Muscle layer of colon (tissue), 2 donors: ENCODE measurements around the gene ADAMTSL3.

Source experiments
- H3K27ac ChIP-seq: one replicate; pipeline ENCODE4 v1.7.0; 2013; ENCODE audit warnings: low read depth, mild to moderate bottlenecking, low read length, moderate library complexity
- H3K27me3 ChIP-seq, 2 donors: one replicate each; pipeline ENCODE4 v1.7.0; 2013; ENCODE audit warnings: low read length in 2 of 2, mild to moderate bottlenecking in 2 of 2; ENCODE audit not compliant: insufficient read depth in 2 of 2, control insufficient read depth in 1 of 2
- H3K36me3 ChIP-seq: one replicate; pipeline ENCODE4 v1.7.0; 2013; ENCODE audit warnings: mild to moderate bottlenecking, low read length; ENCODE audit not compliant: insufficient read depth
- H3K4me1 ChIP-seq: one replicate; pipeline ENCODE4 v1.7.0; 2013; ENCODE audit warnings: mild to moderate bottlenecking, low read length; ENCODE audit not compliant: insufficient read depth
- H3K4me3 ChIP-seq, 2 donors: one replicate each; pipeline ENCODE4 v1.7.0; 2013; ENCODE audit warnings: low read length in 2 of 2, low read depth in 1 of 2, mild to moderate bottlenecking in 1 of 2, moderate library complexity in 1 of 2
- H3K9ac ChIP-seq: one replicate; pipeline ENCODE4 v1.7.0; 2013; ENCODE audit warnings: low read length
- H3K9me3 ChIP-seq: one replicate; pipeline ENCODE4 v1.7.0; 2013; ENCODE audit warnings: mild to moderate bottlenecking, low read length
- donor health status: abdominal sarcoma.
- donor health status: Adenocarcinoma of cecum.

Gene ADAMTSL3

GRCh38 chr15:83844742-83845141, 190.8 kb downstream of the ADAMTSL3 start:
- Histone ChIP-seq H3K9ac (no peak overlapping the region), H3K9me3 (no peaks in the 10 kb centered on the region), H3K4me3 (no peak overlapping the region), H3K27ac (peak overlapping the region; percentile 19), H3K36me3 (no peaks in the 10 kb centered on the region), H3K4me1 (peaks cover 72% of the 10 kb centered on the region), H3K27me3 (no peaks in the 10 kb centered on the region)

- H3K27me3 ChIP-seq: no peaks in the 10 kb centered on the region
- H3K4me1 ChIP-seq: peaks cover 76% of the 10 kb centered on the region
- H3K27ac ChIP-seq: peak overlapping the region; percentile 19
- no peak overlapping the region for H3K9ac ChIP-seq
- no peaks in the 10 kb centered on the region for H3K36me3 ChIP-seq
- no peaks in the 10 kb centered on the region for H3K9me3 ChIP-seq
- H3K4me3 ChIP-seq: no peak overlapping the region
Measured at GRCh38 chr15:83845230-83845629, 191.3 kb downstream of the ADAMTSL3 start.

GRCh38 chr15:83846847-83847246, 192.9 kb downstream of the ADAMTSL3 start:
- Histone ChIP-seq H3K4me1 (peaks cover 86% of the 10 kb centered on the region), H3K27me3 (no peaks in the 10 kb centered on the region), H3K9me3 (no peaks in the 10 kb centered on the region), H3K9ac (no peak overlapping the region), H3K36me3 (no peaks in the 10 kb centered on the region), H3K4me3 (no peak overlapping the region), H3K27ac (peak overlapping the region; percentile 7)

- Histone ChIP-seq H3K27me3 (no peaks in the 10 kb centered on the region), H3K4me1 (peaks cover 75% of the 10 kb centered on the region), H3K36me3 (no peaks in the 10 kb centered on the region), H3K27ac (no peak overlapping the region), H3K4me3 (no peak overlapping the region), H3K9me3 (no peaks in the 10 kb centered on the region), H3K9ac (no peak overlapping the region)
Measured at GRCh38 chr15:83848315-83849050, 194.6 kb downstream of the ADAMTSL3 start.

- Histone ChIP-seq H3K4me1 (peaks cover 70% of the 10 kb centered on the region), H3K9me3 (no peaks in the 10 kb centered on the region), H3K27ac (peak overlapping the region; percentile 55), H3K27me3 (no peaks in the 10 kb centered on the region), H3K9ac (no peak overlapping the region), H3K36me3 (no peaks in the 10 kb centered on the region), H3K4me3 (no peak overlapping the region)
Measured at GRCh38 chr15:83850015-83850414, 196.1 kb downstream of the ADAMTSL3 start.

GRCh38 chr15:83850501-83851245, 196.8 kb downstream of the ADAMTSL3 start:
- H3K9ac ChIP-seq: no peak overlapping the region
- no peaks in the 10 kb centered on the region for H3K9me3 ChIP-seq
- peaks cover 72% of the 10 kb centered on the region for H3K4me1 ChIP-seq
- H3K27me3 ChIP-seq: no peaks in the 10 kb centered on the region
- H3K36me3 ChIP-seq: no peaks in the 10 kb centered on the region
- no peak overlapping the region for H3K4me3 ChIP-seq
- peak overlapping the region; percentile 49 for H3K27ac ChIP-seq

- no peak overlapping the region for H3K9ac ChIP-seq
- no peak overlapping the region for H3K27ac ChIP-seq
- H3K4me3 ChIP-seq: no peak overlapping the region
- no peaks in the 10 kb centered on the region for H3K9me3 ChIP-seq
- no peaks in the 10 kb centered on the region for H3K36me3 ChIP-seq
- peaks cover 73% of the 10 kb centered on the region for H3K4me1 ChIP-seq
- no peaks in the 10 kb centered on the region for H3K27me3 ChIP-seq
Measured at GRCh38 chr15:83853232-83853631, 199.3 kb downstream of the ADAMTSL3 start.

- Histone ChIP-seq H3K27me3 (no peaks in the 10 kb centered on the region), H3K9me3 (no peaks in the 10 kb centered on the region), H3K4me1 (peaks cover 73% of the 10 kb centered on the region), H3K9ac (no peak overlapping the region), H3K27ac (no peak overlapping the region), H3K36me3 (no peaks in the 10 kb centered on the region), H3K4me3 (no peak overlapping the region)
Measured at GRCh38 chr15:83854321-83854720, 200.4 kb downstream of the ADAMTSL3 start.

- Histone ChIP-seq H3K9ac (no peak overlapping the region), H3K4me1 (peaks cover 73% of the 10 kb centered on the region), H3K27ac (peak overlapping the region; percentile 41), H3K36me3 (no peaks in the 10 kb centered on the region), H3K4me3 (no peak overlapping the region), H3K27me3 (no peaks in the 10 kb centered on the region), H3K9me3 (no peaks in the 10 kb centered on the region)
Measured at GRCh38 chr15:83854950-83855707, 201.2 kb downstream of the ADAMTSL3 start.

GRCh38 chr15:83855956-83856355, 202.0 kb downstream of the ADAMTSL3 start:
- Histone ChIP-seq H3K27ac (peak overlapping the region; percentile 21), H3K4me3 (no peak overlapping the region), H3K36me3 (no peaks in the 10 kb centered on the region), H3K4me1 (peaks cover 68% of the 10 kb centered on the region), H3K27me3 (no peaks in the 10 kb centered on the region), H3K9ac (no peak overlapping the region), H3K9me3 (no peaks in the 10 kb centered on the region)

GRCh38 chr15:83858820-83859505, 205.0 kb downstream of the ADAMTSL3 start:
- Histone ChIP-seq H3K4me3 (no peak overlapping the region), H3K27me3 (no peaks in the 10 kb centered on the region), H3K27ac (peak overlapping the region; percentile 81), H3K36me3 (no peaks in the 10 kb centered on the region), H3K9me3 (no peaks in the 10 kb centered on the region), H3K4me1 (peaks cover 59% of the 10 kb centered on the region), H3K9ac (peak overlapping the region; percentile 20)
